OCI-LY7 (cell line): Measurements from ENCODE around the gene ERCC1. TPM values are rescaled to one million over a fixed set of nuclear protein-coding genes. Genes with fewer than 3 reads are reported as not detected.

Source experiments
- BruUV-seq: library from RNA; stranded (reverse); fragments of 400-500 nt; replicated peaks from 2 replicates; lab custom pipeline; 2021; lab: Mats Ljungman, UMichigan
- CTCF ChIA-PET: fragments of 300-600 bp; sonication (Branson Sonifier 250); formaldehyde crosslinking; loops from one replicate; lab custom pipeline; 2022; ENCODE audit warnings: antibody characterized with exemption; ENCODE audit not compliant: unreplicated experiment; lab: Charles Lee
- POLR2A ChIA-PET: fragments of 300-600 bp; sonication (Branson Sonifier 250); formaldehyde crosslinking; loops from one replicate; lab custom pipeline; 2022; ENCODE audit warnings: antibody characterized with exemption; lab: Charles Lee
- DNase-seq: peaks from one replicate; pipeline ENCODE4 v3.0.0-alpha.2; 2015; ENCODE audit warnings: low spot score
- H2AFZ ChIP-seq: fragments of 200-600 bp; sonication (generic), shearing (Covaris generic); 2 replicates; pipeline ENCODE4 v1.6.1; 2014; ENCODE audit warnings: mild to moderate bottlenecking, antibody characterized with exemption, low read length, moderate library complexity
- H3K27ac ChIP-seq: fragments of 200-600 bp; sonication (generic); 2 replicates; pipeline ENCODE4 v1.5.1; 2014; ENCODE audit warnings: mixed run types, low read depth, mild to moderate bottlenecking, moderate library complexity, low read length, inconsistent platforms; ENCODE audit not compliant: poor library complexity, severe bottlenecking
- H3K36me3 ChIP-seq: fragments of 200-600 bp; sonication (generic); 2 replicates; pipeline ENCODE4 v1.6.1; 2014; ENCODE audit warnings: mild to moderate bottlenecking, antibody characterized with exemption, low read length, moderate library complexity, mixed read lengths; ENCODE audit not compliant: insufficient read depth
- H3K4me1 ChIP-seq: fragments of 200-600 bp; sonication (generic); 2 replicates; pipeline ENCODE4 v1.5.1; 2014; ENCODE audit warnings: mild to moderate bottlenecking, low read length; ENCODE audit not compliant: insufficient read depth, poor library complexity, severe bottlenecking
- H3K4me2 ChIP-seq: fragments of 200-600 bp; sonication (generic); 2 replicates; pipeline ENCODE4 v1.6.1; 2014; ENCODE audit warnings: mild to moderate bottlenecking, low read length
- H3K4me3 ChIP-seq: fragments of 200-600 bp; sonication (generic); 2 replicates; pipeline ENCODE4 v1.5.1; 2014; ENCODE audit warnings: mild to moderate bottlenecking, low read depth, low read length; ENCODE audit not compliant: poor library complexity, severe bottlenecking
- H3K79me2 ChIP-seq: fragments of 200-600 bp; sonication (generic); 2 replicates; pipeline ENCODE4 v1.6.1; 2016; ENCODE audit warnings: low read depth, mild to moderate bottlenecking, low read length, moderate library complexity, mixed read lengths; ENCODE audit not compliant: insufficient read depth
- H3K9me2 ChIP-seq: fragments of 200-600 bp; sonication (generic); 2 replicates; pipeline ENCODE4 v1.6.1; 2016; ENCODE audit warnings: mild to moderate bottlenecking, low read length, mixed read lengths; ENCODE audit not compliant: insufficient read depth
- H3K9me3 ChIP-seq: fragments of 200-600 bp; sonication (generic); 2 replicates; pipeline ENCODE4 v1.6.1; 2014; ENCODE audit warnings: mild to moderate bottlenecking, mixed run types, low read length, mixed read lengths
- H4K20me1 ChIP-seq: fragments of 200-600 bp; sonication (generic); 2 replicates; pipeline ENCODE4 v1.6.1; 2014; ENCODE audit warnings: mild to moderate bottlenecking, antibody characterized with exemption, low read length, moderate library complexity, mixed read lengths; ENCODE audit not compliant: insufficient read depth
- CTCF ChIP-seq: fragments of 200-600 bp; sonication (generic); conservative IDR thresholded peaks from 2 replicates; pipeline ENCODE4 v1.5.1; 2014; ENCODE audit warnings: mild to moderate bottlenecking, antibody characterized with exemption, low read length, moderate library complexity, mixed read lengths
- EZH2phosphoT487 ChIP-seq: fragments of 200-600 bp; sonication (generic); IDR thresholded peaks from 2 replicates; pipeline ENCODE4 v1.6.1; 2018; ENCODE audit warnings: low read depth, borderline replicate concordance, mild to moderate bottlenecking, mixed run types, antibody characterized with exemption, low read length, moderate library complexity, mixed read lengths
- intact Hi-C: fragments of 100-400 bp; cut with micrococcal nuclease; formaldehyde crosslinking; loops from one replicate; pipeline ENCODE4 v1.10.0; 2022; ENCODE audit not compliant: unreplicated experiment
- total RNA-seq, 2 experiments: library from RNA; depleted of rRNA in 1 of 2; stranded (reverse); fragments of >200 nt in 1 of 2; shearing (Covaris generic) in 1 of 2; gene quantifications; 2 replicates each; pipeline ENCODE4 v1.2.3, GENCODE V29; 2014 to 2022

Gene ERCC1
- total RNA-seq, 2 experiments from 2014 or later = 46.2 to 125 TPM

- BruUV-seq = no TSS peak
- intact Hi-C loops = no loop called here
- no peaks in the 10 kb centered on the region for H4K20me1 ChIP-seq
- H3K27ac ChIP-seq = no peak overlapping the region
- no peak overlapping the region for H3K4me2 ChIP-seq
- no peaks in the 10 kb centered on the region for H3K9me2 ChIP-seq
- no peak for DNase-seq
- TF ChIP-seq CTCF (no peak), EZH2phosphoT487 (no peak)
- ChIA-PET CTCF (no interaction called here), POLR2A (no interaction called here)
- H3K4me1 ChIP-seq = no peaks in the 10 kb centered on the region
- H3K9me3 ChIP-seq = no peaks in the 10 kb centered on the region
- no peak overlapping the region for H2AFZ ChIP-seq
- H3K79me2 ChIP-seq = no peaks in the 10 kb centered on the region
- no peaks in the 10 kb centered on the region for H3K36me3 ChIP-seq
- H3K4me3 ChIP-seq = no peak overlapping the region
These were observed 41.3 kb downstream of the ERCC1 start for GRCh38 chr19:45382426-45382825.

- H3K27ac ChIP-seq = no peak overlapping the region
- H3K4me1 ChIP-seq = no peaks in the 10 kb centered on the region
- H3K36me3 ChIP-seq = no peaks in the 10 kb centered on the region
- TF ChIP-seq EZH2phosphoT487 (no peak), CTCF (no peak)
- no peaks in the 10 kb centered on the region for H3K79me2 ChIP-seq
- no peaks in the 10 kb centered on the region for H3K9me2 ChIP-seq
- no peak for DNase-seq
- intact Hi-C loops = no loop called here
- no TSS peak for BruUV-seq
- H4K20me1 ChIP-seq = no peaks in the 10 kb centered on the region
- POLR2A ChIA-PET = no interaction called here
- H3K4me3 ChIP-seq = no peak overlapping the region
- CTCF ChIA-PET = no interaction called here
- H2AFZ ChIP-seq = no peak overlapping the region
- H3K4me2 ChIP-seq = no peak overlapping the region
- no peaks in the 10 kb centered on the region for H3K9me3 ChIP-seq
These were observed 43.6 kb downstream of the ERCC1 start for GRCh38 chr19:45380107-45380506.

- ChIA-PET CTCF (no interaction called here), POLR2A (no interaction called here)
- Histone ChIP-seq H4K20me1 (no peaks in the 10 kb centered on the region), H3K9me2 (no peaks in the 10 kb centered on the region), H3K4me1 (peaks cover 3% of the 10 kb centered on the region), H3K79me2 (no peaks in the 10 kb centered on the region), H3K36me3 (no peaks in the 10 kb centered on the region), H3K9me3 (no peaks in the 10 kb centered on the region), H3K4me2 (no peak overlapping the region), H2AFZ (no peak overlapping the region), H3K4me3 (no peak overlapping the region), H3K27ac (no peak overlapping the region)
- TF ChIP-seq CTCF (no peak), EZH2phosphoT487 (no peak)
- BruUV-seq = no TSS peak
- no peak for DNase-seq
- intact Hi-C loops = no loop called here
These were observed 47.5 kb downstream of the ERCC1 start for GRCh38 chr19:45376045-45376724.
